HepG2 (cell line): ENCODE results near the gene RNF208. TPM values are rescaled to one million over a fixed set of nuclear protein-coding genes. Genes with fewer than 3 reads are reported as not detected.

Experiments
- ATF7-NPFF ChIP-seq: sonication (generic); formaldehyde crosslinking; IDR thresholded peaks from 2 replicates; pipeline ENCODE4 v1.8.1; 2023; ENCODE audit warnings: mild to moderate bottlenecking, low read depth, missing genetic modification reagents, moderate library complexity
- CSRNP2 ChIP-seq: sonication (generic); formaldehyde crosslinking; conservative IDR thresholded peaks from 2 replicates; pipeline ENCODE4 v1.8.0; 2022; ENCODE audit warnings: low read depth, missing genetic modification reagents
- GABPA ChIP-seq, 2 experiments: IDR thresholded peaks; 2 replicates each; pipeline ENCODE4 v1.6.1; 2011 to 2016; ENCODE audit warnings: low read depth in 2 of 2, low read length in 1 of 2, missing biosample characterization in 1 of 2, missing genetic modification characterization in 1 of 2
- IKZF1 ChIP-seq: fragments of 450-650 bp; IDR thresholded peaks from 2 replicates; pipeline ENCODE4 v1.7.1; 2016
- MXD3 ChIP-seq: IDR thresholded peaks from 2 replicates; pipeline ENCODE4 v1.6.1; 2016; ENCODE audit warnings: mild to moderate bottlenecking, missing biosample characterization, missing genetic modification reagents
- NR0B2 ChIP-seq: sonication (generic); formaldehyde crosslinking; IDR thresholded peaks from 2 replicates; pipeline ENCODE4 v1.4.0; 2020; ENCODE audit warnings: mild to moderate bottlenecking, missing genetic modification reagents
- NR2C2 ChIP-seq: sonication (generic); formaldehyde crosslinking; IDR thresholded peaks from 2 replicates; pipeline ENCODE4 v1.4.0; 2020; ENCODE audit warnings: missing genetic modification reagents, mild to moderate bottlenecking, moderate library complexity, borderline replicate concordance
- NR2F2 ChIP-seq: IDR thresholded peaks from 2 replicates; pipeline ENCODE4 v1.6.1; 2012; ENCODE audit warnings: low read depth, inconsistent platforms, borderline replicate concordance
- NRL ChIP-seq: sonication (generic); formaldehyde crosslinking; IDR thresholded peaks from 2 replicates; pipeline ENCODE4 v1.5.0; 2020; ENCODE audit warnings: missing genetic modification reagents, mild to moderate bottlenecking, moderate library complexity, borderline replicate concordance
- PATZ1 ChIP-seq: sonication (generic); formaldehyde crosslinking; IDR thresholded peaks from 2 replicates; pipeline ENCODE4 v1.4.0; 2020; ENCODE audit warnings: missing genetic modification reagents
- SP1 ChIP-seq, 2 experiments: fragments of 450-650 bp in 1 of 2; sonication (generic) in 1 of 2; formaldehyde crosslinking in 1 of 2; IDR thresholded peaks; 2 replicates each; pipeline versions ENCODE4 v1.4.0 to v1.6.1; 2016 to 2020; ENCODE audit warnings: missing genetic modification reagents in 1 of 2
- ZBTB8A ChIP-seq: sonication (generic); formaldehyde crosslinking; IDR thresholded peaks from 2 replicates; pipeline ENCODE4 v1.4.0; 2020; ENCODE audit warnings: mild to moderate bottlenecking, low read depth, missing genetic modification reagents, borderline replicate concordance
- ZFX ChIP-seq: sonication (generic); formaldehyde crosslinking; IDR thresholded peaks from 2 replicates; pipeline ENCODE4 v1.4.0; 2020; ENCODE audit warnings: mild to moderate bottlenecking, low read depth, missing genetic modification reagents, moderate library complexity
- ZNF207 ChIP-seq: fragments of 450-650 bp; IDR thresholded peaks from 2 replicates; pipeline ENCODE4 v1.6.1; 2016; ENCODE audit warnings: antibody characterized with exemption, borderline replicate concordance
- ZNF687 ChIP-seq: sonication (generic); formaldehyde crosslinking; IDR thresholded peaks from 2 replicates; pipeline ENCODE4 v1.5.1; 2020; ENCODE audit warnings: mild to moderate bottlenecking, missing genetic modification reagents, moderate library complexity
- ZNF691 ChIP-seq: sonication (generic); formaldehyde crosslinking; IDR thresholded peaks from 2 replicates; pipeline ENCODE4 v1.4.0; 2020; ENCODE audit warnings: missing genetic modification reagents, low read depth, mild to moderate bottlenecking, borderline replicate concordance
- ZNF776 ChIP-seq: sonication (generic); formaldehyde crosslinking; IDR thresholded peaks from 2 replicates; pipeline ENCODE4 v1.4.0; 2020; ENCODE audit warnings: mild to moderate bottlenecking, missing genetic modification reagents
- polyA plus RNA-seq, 8 experiments: library from polyadenylated mRNA; depleted of rRNA in 3 of 8; stranded (reverse) in 7 of 8; unstranded in 1 of 8; fragments of >200 nt; fragmentation: Illumina TruSeq in 4 of 8; extraction: Trizol in 4 of 8; gene quantifications; 2 replicates each; pipeline versions ENCODE4 v1.2.1 to v1.2.3, GENCODE V29; 2011 to 2016; ENCODE audit warnings: low read depth in 4 of 8, missing spikeins in 1 of 8, mixed read lengths in 1 of 8; ENCODE audit not compliant: insufficient read depth in 1 of 8
- total RNA-seq, 5 experiments: library from RNA; depleted of rRNA; stranded (reverse); fragments of >200 nt; fragmentation: Illumina TruSeq; extraction: Trizol; gene quantifications; 2 replicates each; pipeline ENCODE4 v1.2.3, GENCODE V29; 2016; ENCODE audit warnings: low read depth in 1 of 5

RNF208 gene
- total and polyA plus RNA-seq, 2 of the 13 experiments (the other 11 are each of a cell fraction or from before 2014, with no cell fraction given) = 1.6 to 2.1 TPM

GRCh38 chr9:137250329-137251193, 28.5 kb upstream of the RNF208 start (continued):
- TF ChIP-seq CSRNP2 (CRISPR knock-in tag) (no peak), ZNF776 (CRISPR knock-in tag) (no peak), ZBTB8A (no peak), ATF7-NPFF (CRISPR knock-in tag) (0 out of 2 replicates have a peak, but pooled peaks have one; percentile 30), GABPA (IDR thresholded peaks at IDR 0.05; ENCODE audit: low read depth, low read length) (no peak), GABPA (CRISPR knock-in tag; IDR thresholded peaks at IDR 0.05; ENCODE audit: low read depth) (0 out of 2 replicates have a peak, but pooled peaks have one; percentile 11), ZFX (CRISPR knock-in tag) (peak; percentile 78), NR2C2 (no peak), NR0B2 (no peak), NR2F2 (no peak), NRL (CRISPR knock-in tag) (no peak; the same call in 1 of the 2 replicates), ZNF207 (no peak), IKZF1 (no peak), SP1 (IDR thresholded peaks at IDR 0.05) (no peak), SP1 (CRISPR knock-in tag; IDR thresholded peaks at IDR 0.05) (no peak), ZNF687 (CRISPR knock-in tag) (peak; percentile 91), ZNF691 (CRISPR knock-in tag) (0 out of 2 replicates have a peak, but pooled peaks have one; percentile 30), MXD3 (CRISPR knock-in tag) (no peak), PATZ1 (CRISPR knock-in tag) (no peak; the same call in 1 of the 2 replicates)
